SH-SY5Y (cell line): Measurements from ENCODE around the gene AGBL1.

ENCODE experiments used
- GATA2 ChIP-seq: IDR thresholded peaks from 2 replicates; pipeline ENCODE4 v1.6.1; 2011; ENCODE audit warnings: mild to moderate bottlenecking, low read depth, low read length
- GATA3 ChIP-seq: IDR thresholded peaks from 2 replicates; pipeline ENCODE4 v1.6.1; 2011; ENCODE audit warnings: low read depth, mild to moderate bottlenecking, low read length, moderate library complexity

- TF ChIP-seq GATA3 (no peak), GATA2 (no peak)
Measured at GRCh38 chr15:86115145-86115801, 35.6 kb downstream of the AGBL1 start.
